Measurements from ENCODE around the gene MYO16.

GRCh38 chr13:109165417-109165904 lies 536.0 kb downstream of the MYO16 start:
- TF ChIP-seq CTCF (conservative IDR thresholded peaks at IDR 0.05) = no peak
- TF ChIP-seq ZFX (IDR thresholded peaks at IDR 0.05) = no peak

Data from C4-2B (cell line).